Thyroid gland (tissue), 4 donors: ENCODE measurements around the gene GDF3. TPM values are rescaled to one million over a fixed set of nuclear protein-coding genes. Genes with fewer than 3 reads are reported as not detected.
"Not testable (repeated sequence)": the region's sequence is repeated elsewhere in the genome, so short reads cannot be mapped to it uniquely, and the experiment has no call there.

Experiments used
- DNase-seq, 2 donors: peaks; one replicate each; pipeline ENCODE4 v3.0.0-alpha.2; 2019
- H3K27ac ChIP-seq, 3 donors: fragments of 200-600 bp; sonication (generic); 1 replicate in 2 of 3; 2 replicates in 1 of 3; pipeline ENCODE4 v1.5.1; 2016 to 2019; ENCODE audit warnings: mild to moderate bottlenecking in 1 of 3, moderate library complexity in 1 of 3
- H3K27me3 ChIP-seq: fragments of 200-600 bp; sonication (generic); one replicate; pipeline ENCODE4 v1.5.1; 2019
- H3K36me3 ChIP-seq, 2 donors: fragments of 200-600 bp; sonication (generic); one replicate each; pipeline ENCODE4 v1.5.1; 2016 to 2019
- H3K4me1 ChIP-seq, 2 donors: fragments of 200-600 bp; sonication (generic); one replicate each; pipeline ENCODE4 v1.5.1; 2017 to 2019
- H3K4me3 ChIP-seq, 3 donors: fragments of 200-600 bp; sonication (generic); replicated peaks in 1 of 3; 1 replicate in 2 of 3; 2 replicates in 1 of 3; pipeline ENCODE4 v1.5.1; 2016; ENCODE audit warnings: mild to moderate bottlenecking in 1 of 3
- H3K9me3 ChIP-seq: fragments of 200-600 bp; sonication (generic); one replicate; pipeline ENCODE4 v1.5.1; 2017
- CTCF ChIP-seq, 6 experiments: fragments of 200-600 bp in 3 of 6; fragments of 450-650 bp in 3 of 6; sonication (generic) in 3 of 6; IDR thresholded peaks; one replicate each; pipeline ENCODE4 v1.5.1; 2016 to 2019; ENCODE audit warnings: antibody characterized with exemption in 6 of 6, mild to moderate bottlenecking in 2 of 6, inconsistent platforms in 1 of 6, moderate library complexity in 1 of 6
- POLR2A ChIP-seq, 2 donors: fragments of 450-650 bp; IDR thresholded peaks; one replicate each; pipeline ENCODE4 v1.6.1; 2017; ENCODE audit warnings: antibody characterized with exemption in 2 of 2, mild to moderate bottlenecking in 2 of 2, moderate library complexity in 1 of 2
- WGBS, 2 donors: methylation state at CpG; one replicate each; pipeline ENCODE4 v1.1.5; 2017; 5-methylcytosine and 5-hydroxymethylcytosine counted together
- intact Hi-C: fragments of 100-400 bp; cut with DNase I; formaldehyde crosslinking; loops from one replicate; pipeline ENCODE4 v1.15.1; 2023
- total RNA-seq, 4 donors: library from RNA; depleted of rRNA; stranded (reverse); fragments of >200 nt; gene quantifications; one replicate each; pipeline ENCODE4 v1.2.3, GENCODE V29; 2016

Gene GDF3
- total RNA-seq, 4 donors from 2014 or later = 0.45 to 0.63 TPM; not detected in 2

DNA sequence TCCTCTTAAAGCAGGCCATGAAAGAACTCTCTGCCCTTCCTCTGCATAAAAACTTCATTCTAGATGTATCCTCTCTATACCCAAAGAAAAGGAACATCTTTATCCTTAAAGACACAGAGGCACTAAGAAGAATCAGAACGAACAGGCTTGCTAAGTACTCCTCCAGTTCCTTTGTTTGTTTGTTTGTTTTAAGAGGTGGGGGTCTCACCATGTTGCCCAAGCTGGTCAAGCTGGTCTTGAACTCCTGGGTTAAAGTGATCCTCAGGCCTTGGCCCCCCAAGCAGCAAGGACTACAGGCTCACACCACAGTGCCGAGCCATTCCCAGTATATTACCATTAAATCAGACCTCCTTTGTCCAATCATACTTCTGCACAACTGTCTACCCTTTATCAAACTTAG lies 14.0 kb downstream of the GDF3 start:
- intact Hi-C loops = no loop called here
- Histone ChIP-seq H3K36me3 (no peaks in the 10 kb centered on the region), H3K4me3 (no peak overlapping the region), H3K27ac (no peak overlapping the region), H3K4me1 (no peaks in the 10 kb centered on the region), H3K9me3 (no peaks in the 10 kb centered on the region), H3K27me3 (no peaks in the 10 kb centered on the region)
- WGBS, 2 donors = 64 to 67% methylated on average over 2 of the region's 2 CpGs
- no peak for TF ChIP-seq CTCF (IDR thresholded peaks at IDR 0.05)
- TF ChIP-seq POLR2A (IDR thresholded peaks at IDR 0.05) = no peak
- DNase-seq = no peak

DNA sequence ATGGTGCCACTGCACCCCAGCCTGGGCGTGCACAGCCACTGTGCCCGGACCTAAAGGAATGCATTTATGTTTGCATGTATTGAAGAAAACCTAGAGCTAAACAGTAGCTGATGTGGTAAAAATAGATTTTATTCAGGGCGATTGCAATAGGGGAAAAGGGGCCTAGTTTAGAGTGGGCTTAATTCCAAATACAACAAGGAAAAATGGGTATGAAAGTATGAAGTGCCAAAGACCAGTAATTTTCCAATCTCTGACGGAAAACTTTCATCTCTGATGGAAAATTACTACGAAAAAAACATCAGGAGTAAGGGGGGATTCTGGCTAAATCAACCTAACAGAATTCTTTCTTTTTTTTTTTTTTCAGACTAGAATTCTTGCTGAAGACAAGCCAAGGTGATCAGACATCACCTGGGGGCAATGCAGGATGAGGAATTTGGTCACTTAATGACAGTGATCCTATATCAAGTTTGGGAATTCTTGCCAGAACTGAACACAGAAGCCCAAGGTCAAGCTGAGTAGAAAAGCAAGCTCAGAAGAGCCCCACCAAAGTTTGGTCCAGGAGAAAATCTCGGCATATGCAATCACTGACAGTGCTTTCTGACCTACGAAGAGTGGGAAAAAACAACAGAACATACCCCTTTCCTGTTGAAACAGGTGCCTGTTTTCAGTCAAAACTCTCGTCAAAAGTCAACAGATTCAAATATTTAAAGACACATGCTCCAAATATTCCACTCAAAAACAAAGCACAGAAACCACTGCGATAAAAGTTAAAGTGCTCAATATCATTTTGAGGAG lies 16.1 kb downstream of the GDF3 start:
- no peak overlapping the region for H3K4me3 ChIP-seq
- TF ChIP-seq POLR2A (IDR thresholded peaks at IDR 0.05) (no peak), CTCF (IDR thresholded peaks at IDR 0.05) (no peak)
- 51 to 55% methylated on average over 9 of the region's 9 CpGs for whole genome bisulfite sequencing, 2 donors
- DNase-seq = no peak
- intact Hi-C loops = no loop called here
- no peaks in the 10 kb centered on the region for H3K4me1 ChIP-seq
- H3K36me3 ChIP-seq = no peaks in the 10 kb centered on the region
- H3K27ac ChIP-seq = no peak overlapping the region
- H3K27me3 ChIP-seq = no peaks in the 10 kb centered on the region
- H3K9me3 ChIP-seq = no peaks in the 10 kb centered on the region

GRCh38 chr12:7678744-7679143 lies 16.8 kb downstream of the GDF3 start:
- Histone ChIP-seq H3K27me3 (no peaks in the 10 kb centered on the region), H3K36me3 (no peaks in the 10 kb centered on the region), H3K9me3 (no peaks in the 10 kb centered on the region), H3K27ac (no peak overlapping the region), H3K4me1 (no peaks in the 10 kb centered on the region), H3K4me3 (no peak overlapping the region)
- intact Hi-C loops = no loop called here
- no peak for TF ChIP-seq CTCF (IDR thresholded peaks at IDR 0.05)
- DNase-seq = no peak
- 75 to 80% methylated on average over 8 of the region's 8 CpGs for WGBS, 2 donors

- H3K4me1 ChIP-seq, intact Hi-C loops, H3K27me3 ChIP-seq, H3K4me3 ChIP-seq, H3K27ac ChIP-seq, DNase-seq, H3K36me3 ChIP-seq, H3K9me3 ChIP-seq: not testable (repeated sequence)
- peak in 2 of 6 experiments; percentile 16 to 24 for TF ChIP-seq CTCF (IDR thresholded peaks at IDR 0.05)
- WGBS, 2 donors = 45 to 47% methylated on average over 9 of the region's 9 CpGs
Observed at GRCh38 chr12:7677432-7677888, 18.1 kb downstream of the GDF3 start.

DNA sequence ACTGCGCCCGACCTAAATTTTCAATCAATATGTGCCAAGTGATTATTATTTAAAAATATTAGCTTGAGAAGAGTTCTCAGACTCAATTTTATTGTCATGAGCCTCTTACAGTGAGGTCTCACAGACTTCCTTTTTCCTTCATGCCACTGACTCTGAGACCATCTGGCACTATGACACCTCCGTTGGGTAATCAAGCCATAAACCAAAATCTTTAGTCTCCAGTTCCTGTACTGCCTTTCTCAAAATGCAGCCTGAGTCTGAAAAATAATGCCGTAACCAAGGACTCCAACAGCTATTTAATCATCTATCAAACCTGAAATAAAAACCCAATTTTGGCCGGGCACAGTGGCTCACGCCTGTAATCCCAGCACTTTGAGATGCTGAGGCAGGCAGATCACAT lies 20.1 kb downstream of the GDF3 start:
- H3K4me3 ChIP-seq, H3K36me3 ChIP-seq, DNase-seq, H3K27me3 ChIP-seq, H3K9me3 ChIP-seq, intact Hi-C loops, H3K4me1 ChIP-seq, H3K27ac ChIP-seq: not testable (repeated sequence)
- WGBS, 2 donors = 84% methylated on average over 6 of the region's 6 CpGs
